NCI-H128 (cell line): ENCODE measurements around the gene CD4.

Experiments used
- DNase-seq: peaks from one replicate; lab custom pipeline; 2025; ENCODE audit not compliant: unreplicated experiment; lab: John Stamatoyannopoulos, UW

Gene CD4

GRCh38 chr12:6827982-6828780 is 38.9 kb downstream of the CD4 start, which contains the start of gene P3H3:
P3H3 (plus strand) TSS chr12:6828407; CDS start chr12:6828441, 34 bp downstream.
- no peak for DNase-seq

GRCh38 chr12:6828781-6829535 is 39.6 kb downstream of the CD4 start:
- peak; percentile 19 for DNase-seq

DNA sequence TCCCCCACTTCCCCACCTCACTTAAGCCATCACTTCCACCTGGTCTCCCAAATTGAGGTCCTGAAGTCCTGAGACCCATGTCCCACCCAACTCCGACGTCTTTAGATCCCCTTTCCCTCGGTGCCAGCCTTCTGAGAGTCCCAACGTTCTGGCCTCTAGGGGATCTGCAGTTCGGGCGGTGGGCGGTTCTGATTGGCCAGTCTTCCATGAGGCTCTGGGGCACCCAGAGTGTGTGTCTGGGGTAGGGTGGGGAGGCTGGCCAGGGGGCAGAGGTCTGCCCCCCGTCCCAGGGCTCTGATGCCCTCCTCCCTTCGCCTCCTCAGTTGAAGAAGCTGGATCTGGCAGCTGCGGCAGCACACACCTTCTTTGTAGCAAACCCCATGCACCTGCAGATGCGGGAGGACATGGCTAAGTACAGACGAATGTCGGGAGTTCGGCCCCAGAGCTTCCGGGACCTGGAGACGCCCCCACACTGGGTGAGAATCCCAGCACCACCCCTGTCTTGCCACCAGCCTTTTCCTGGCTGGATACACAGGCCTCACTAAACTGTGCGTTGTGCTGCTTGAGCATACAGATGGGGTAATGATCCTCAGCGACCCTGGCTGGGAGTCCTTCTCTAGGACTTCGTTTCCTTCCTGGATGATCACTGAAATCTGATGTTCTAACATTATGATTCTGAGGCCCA is 40.4 kb downstream of the CD4 start:
- DNase-seq = no peak

GRCh38 chr12:6830286-6830890 is 41.1 kb downstream of the CD4 start:
- no peak for DNase-seq

- no peak for DNase-seq
Observed at GRCh38 chr12:6830999-6831398, 41.7 kb downstream of the CD4 start.

GRCh38 chr12:6831450-6831995 is 42.2 kb downstream of the CD4 start:
- DNase-seq = no peak

DNA sequence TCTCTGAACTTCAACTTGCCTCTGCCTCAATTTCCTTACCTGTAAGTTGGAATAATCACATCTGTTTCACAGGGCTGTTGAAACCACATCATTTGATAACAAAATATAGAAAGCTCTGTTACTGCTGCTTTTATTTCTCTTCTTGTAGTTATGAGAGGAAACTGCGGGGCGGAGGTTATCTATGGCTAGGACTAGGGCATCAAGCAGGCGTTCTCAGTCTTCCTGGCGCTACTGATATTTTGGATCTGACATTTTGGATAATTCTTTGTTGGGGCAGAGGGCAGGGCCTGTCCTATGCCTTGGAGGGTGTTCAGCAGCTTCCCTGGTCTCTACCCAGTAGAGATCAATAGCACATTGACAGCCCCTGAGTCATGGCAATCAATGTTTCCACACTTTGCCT is 42.8 kb downstream of the CD4 start:
- DNase-seq = no peak

- no peak for DNase-seq
Observed at GRCh38 chr12:6833189-6833890, 44.0 kb downstream of the CD4 start.

GRCh38 chr12:6834254-6834653 is 44.9 kb downstream of the CD4 start:
- DNase-seq = no peak

GRCh38 chr12:6834873-6835272 is 45.5 kb downstream of the CD4 start:
- DNase-seq = no peak

DNA sequence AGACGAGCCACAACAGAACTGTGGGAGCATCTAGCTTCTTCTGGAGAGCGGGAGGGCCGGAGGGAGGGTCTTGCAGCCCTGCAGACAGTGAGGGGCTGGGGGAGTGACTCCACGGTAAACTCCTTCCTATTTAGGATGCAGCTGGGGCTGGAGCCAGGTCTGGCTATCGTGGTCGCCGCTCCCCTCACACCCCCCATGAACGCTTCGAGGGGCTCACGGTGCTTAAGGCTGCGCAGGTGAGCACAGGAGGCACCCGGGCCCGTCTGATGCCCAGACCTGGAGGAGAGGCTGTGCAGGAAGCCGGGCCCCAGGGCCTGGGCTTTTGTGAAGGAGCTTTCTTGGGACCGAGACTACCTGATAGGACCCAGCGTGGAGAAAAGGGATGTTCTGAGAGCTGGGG is 47.5 kb downstream of the CD4 start:
- DNase-seq = no peak

GRCh38 chr12:6837370-6838060 is 48.2 kb downstream of the CD4 start:
- DNase-seq = no peak

DNA sequence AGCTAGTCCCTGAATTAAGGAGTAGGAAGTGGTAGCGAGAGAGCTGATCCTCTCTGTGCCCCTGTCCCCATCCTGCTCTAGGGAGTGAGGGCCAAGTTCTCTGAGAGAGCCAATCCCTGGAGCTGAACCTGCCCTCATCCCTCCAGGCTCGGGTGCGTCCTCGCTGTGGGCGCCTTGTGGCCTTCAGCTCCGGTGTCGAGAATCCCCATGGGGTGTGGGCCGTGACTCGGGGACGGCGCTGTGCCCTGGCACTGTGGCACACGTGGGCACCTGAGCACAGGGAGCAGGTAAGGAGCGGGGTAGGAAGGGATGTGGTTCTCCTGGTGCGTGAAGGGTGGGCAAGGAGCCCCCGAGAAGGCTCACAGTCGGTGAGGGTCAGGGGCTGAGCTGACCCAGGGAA is 49.5 kb downstream of the CD4 start:
- no peak for DNase-seq

- DNase-seq = peak; percentile 85
Observed at GRCh38 chr12:6839482-6840201, 50.3 kb downstream of the CD4 start.

DNA sequence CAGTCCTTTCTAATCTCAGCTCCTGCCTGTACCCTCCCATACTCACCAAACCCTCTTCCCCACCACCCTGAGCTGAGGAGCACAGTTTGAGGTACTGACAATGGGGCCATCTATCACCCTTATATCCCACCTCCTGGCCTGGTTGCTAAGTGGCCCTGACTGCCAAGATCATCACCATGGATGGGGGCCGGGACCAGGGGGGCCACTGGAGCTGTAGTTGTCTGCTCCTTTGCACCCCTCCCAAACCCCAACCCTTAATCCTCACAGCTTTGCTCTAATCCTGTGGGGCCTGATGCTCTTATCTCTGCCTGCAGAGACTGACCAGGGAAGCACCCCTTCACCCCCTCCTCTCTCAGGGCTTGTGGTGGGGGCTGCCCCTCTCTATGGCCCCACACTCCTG is 51.0 kb downstream of the CD4 start:
- no peak for DNase-seq

DNA sequence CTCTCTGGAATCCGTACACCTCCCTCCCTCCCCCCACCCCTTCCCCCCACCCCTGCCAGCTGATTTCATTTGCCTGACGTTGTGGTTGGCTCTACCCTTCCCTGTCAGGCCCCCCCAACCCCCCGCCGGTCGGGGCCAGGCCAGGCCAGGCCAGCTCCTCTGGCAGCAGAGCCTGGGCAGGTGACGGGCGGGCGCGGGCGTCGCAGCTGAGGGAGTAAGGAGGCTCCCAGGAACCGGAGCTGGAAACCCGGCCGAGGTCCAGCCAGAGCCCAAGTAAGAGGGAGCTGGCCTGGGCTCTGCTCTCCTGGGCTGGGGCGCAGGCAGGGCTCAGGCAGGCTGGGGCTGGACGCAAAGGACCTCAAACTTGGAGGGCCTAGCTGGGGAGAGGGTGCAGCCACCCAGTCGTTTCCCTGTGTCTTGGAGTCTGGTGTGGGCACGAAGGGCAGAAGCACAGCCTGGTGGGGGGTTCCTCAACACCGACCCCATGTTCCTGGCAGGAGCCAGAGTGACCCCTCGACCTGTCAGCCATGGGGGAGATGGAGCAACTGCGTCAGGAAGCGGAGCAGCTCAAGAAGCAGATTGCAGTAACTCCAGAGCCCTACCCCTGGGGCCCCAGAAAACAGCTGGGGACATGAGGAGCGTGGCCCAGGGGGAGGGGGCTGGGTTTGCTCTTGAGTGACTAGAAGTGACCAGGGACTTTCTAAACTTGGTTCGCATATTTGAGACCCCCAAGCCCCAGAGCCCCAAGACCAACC is 51.6 kb downstream of the CD4 start, which contains the start of gene GNB3:
Gene GNB3 (plus strand): TSS at position 165 of the 755 bp plus-strand sequence. CDS start 363 bp downstream, at position 528.
- DNase-seq = no peak

- no peak for DNase-seq
Observed at GRCh38 chr12:6842075-6842474, 52.7 kb downstream of the CD4 start.
